A549 (cell line): ENCODE data around the gene PROC.

Experiments used
- CTCF ChIP-seq: fragments of >200 bp; sonication (Bioruptor Twin); formaldehyde crosslinking; IDR thresholded peaks from 3 replicates; pipeline ENCODE4 v1.5.1; 2016
- EHMT2 ChIP-seq: fragments of 200-600 bp; sonication (generic); IDR thresholded peaks from 2 replicates; pipeline ENCODE4 v1.6.1; 2016; ENCODE audit warnings: antibody characterized with exemption, low read depth, mild to moderate bottlenecking, moderate library complexity
- EP300 ChIP-seq, 2 experiments: fragments of >200 bp; sonication (Bioruptor Twin); formaldehyde crosslinking; IDR thresholded peaks; 2 replicates in 1 of 2; 3 replicates in 1 of 2; pipeline ENCODE4 v1.6.1; 2016 to 2017
- JUN ChIP-seq, 2 experiments: fragments of >200 bp; sonication (Bioruptor Twin); formaldehyde crosslinking; IDR thresholded peaks; 2 replicates in 1 of 2; 3 replicates in 1 of 2; pipeline ENCODE4 v1.6.1; 2016 to 2017
- JUNB ChIP-seq: fragments of >200 bp; sonication (Bioruptor Twin); formaldehyde crosslinking; IDR thresholded peaks from 2 replicates; pipeline ENCODE4 v1.6.1; 2016
- KDM5A ChIP-seq: fragments of 200-600 bp; sonication (generic); IDR thresholded peaks from 2 replicates; pipeline ENCODE4 v1.6.1; 2016; ENCODE audit warnings: antibody characterized with exemption, mild to moderate bottlenecking
- MAX ChIP-seq: IDR thresholded peaks from 2 replicates; pipeline ENCODE4 v1.6.1; 2012
- NPAS2 ChIP-seq: fragments of 250-450 bp; sonication (Bioruptor Pico); IDR thresholded peaks from 2 replicates; pipeline ENCODE4 v1.8.0; 2022; ENCODE audit warnings: mild to moderate bottlenecking, moderate library complexity, borderline replicate concordance
- POLR2A ChIP-seq: IDR thresholded peaks from 2 replicates; pipeline ENCODE4 v1.6.1; 2012; ENCODE audit warnings: mild to moderate bottlenecking, low read length
- RFX5 ChIP-seq: fragments of 450-650 bp; IDR thresholded peaks from 2 replicates; pipeline ENCODE4 v1.7.1; 2014; ENCODE audit warnings: antibody characterized with exemption, mild to moderate bottlenecking, moderate library complexity
- TP53 ChIP-seq: fragments of 250-450 bp; sonication (Bioruptor Pico); IDR thresholded peaks from 2 replicates; pipeline ENCODE4 v1.5.0; 2021; ENCODE audit warnings: mild to moderate bottlenecking, moderate library complexity

- no peak for TF ChIP-seq MAX
- no peak for TF ChIP-seq KDM5A
- no peak for TF ChIP-seq TP53
- no peak for TF ChIP-seq CTCF
- no peak for TF ChIP-seq NPAS2 (CRISPR knock-in tag)
- TF ChIP-seq POLR2A: no peak
- TF ChIP-seq JUNB: no peak
- no peak for TF ChIP-seq RFX5
- no peak for TF ChIP-seq EP300 (IDR thresholded peaks at IDR 0.05)
- TF ChIP-seq EHMT2: no peak
- TF ChIP-seq JUN (IDR thresholded peaks at IDR 0.05): no peak
Measured at GRCh38 chr2:127416506-127417001, 1.7 kb upstream of the PROC start.
